Testis (tissue), 3 donors: ENCODE results near the gene TRPM4. TPM values are rescaled to one million over a fixed set of nuclear protein-coding genes. Genes with fewer than 3 reads are reported as not detected.

ENCODE experiments used
- DNase-seq: peaks from one replicate; pipeline ENCODE4 v3.0.0-alpha.2; 2019
- H3K27ac ChIP-seq, 2 donors: fragments of 200-600 bp; sonication (generic); one replicate each; pipeline ENCODE4 v1.5.1; 2019
- H3K27me3 ChIP-seq: fragments of 200-600 bp; sonication (generic); one replicate; pipeline ENCODE4 v1.5.1; 2019
- H3K36me3 ChIP-seq: fragments of 200-600 bp; sonication (generic); one replicate; pipeline ENCODE4 v1.5.1; 2017; ENCODE audit warnings: low read depth; ENCODE audit errors: missing control alignments
- H3K4me1 ChIP-seq: fragments of 200-600 bp; sonication (generic); one replicate; pipeline ENCODE4 v1.5.1; 2019
- H3K4me3 ChIP-seq, 2 donors: fragments of 200-600 bp; sonication (generic); one replicate each; pipeline ENCODE4 v1.5.1; 2017 to 2019
- H3K9me3 ChIP-seq: fragments of 200-600 bp; sonication (generic); one replicate; pipeline ENCODE4 v1.5.1; 2017
- CTCF ChIP-seq, 3 experiments: fragments of 450-650 bp in 2 of 3; fragments of 200-600 bp in 1 of 3; sonication (generic) in 1 of 3; IDR thresholded peaks; one replicate each; pipeline ENCODE4 v1.5.1; 2016 to 2019; ENCODE audit warnings: antibody characterized with exemption in 3 of 3, mild to moderate bottlenecking in 2 of 3, moderate library complexity in 1 of 3
- POLR2A ChIP-seq: fragments of 450-650 bp; IDR thresholded peaks from one replicate; pipeline ENCODE4 v1.6.1; 2017; ENCODE audit warnings: antibody characterized with exemption, mild to moderate bottlenecking, moderate library complexity
- WGBS, 2 donors: methylation state at CpG; one replicate each; pipeline ENCODE4 v1.1.5; 2018; 5-methylcytosine and 5-hydroxymethylcytosine counted together
- intact Hi-C: fragments of 100-400 bp; cut with DNase I; formaldehyde crosslinking; loops from one replicate; pipeline ENCODE4 v1.15.1; 2023; ENCODE audit warnings: low total_unique reads
- polyA plus RNA-seq: library from polyadenylated mRNA; stranded (reverse); fragments of 350-450 nt; fragmentation: Illumina TruSeq; extraction: RNeasy Lipid Tissue Mini Kit (QIAGEN cat#74804); gene quantifications from one replicate; pipeline ENCODE4 v1.2.3, GENCODE V29; 2014; ENCODE audit warnings: low read depth, low replicate concordance; ENCODE audit not compliant: insufficient read depth
- total RNA-seq, 2 donors: library from RNA; depleted of rRNA; stranded (reverse); fragments of >200 nt; gene quantifications; one replicate each; pipeline ENCODE4 v1.2.3, GENCODE V29; 2016

The TRPM4 gene
- total and polyA plus RNA-seq, 3 donors from 2014 or later = 16.0 to 45.7 (median 30.5) TPM

GRCh38 chr19:49214701-49215100 lies 57.1 kb downstream of the TRPM4 start:
- TF ChIP-seq POLR2A (no peak), CTCF (IDR thresholded peaks at IDR 0.05) (no peak)
- H3K27me3 ChIP-seq = no peaks in the 10 kb centered on the region
- H3K36me3 ChIP-seq = no peaks in the 10 kb centered on the region
- DNase-seq = no peak
- H3K4me1 ChIP-seq = no peaks in the 10 kb centered on the region
- H3K9me3 ChIP-seq = no peaks in the 10 kb centered on the region
- no peak overlapping the region for H3K27ac ChIP-seq
- intact Hi-C loops = loop anchor here (10.0 kb wide), 1 partner anchor 120 kb away; no protein-coding TSS in a partner anchor
- no peak overlapping the region for H3K4me3 ChIP-seq
- 88 to 96% methylated on average over 9 of the region's 9 CpGs for WGBS, 2 donors

GRCh38 chr19:49216071-49216470 lies 58.5 kb downstream of the TRPM4 start:
- Histone ChIP-seq H3K4me1 (no peaks in the 10 kb centered on the region), H3K27me3 (no peaks in the 10 kb centered on the region), H3K27ac (no peak overlapping the region), H3K9me3 (no peaks in the 10 kb centered on the region), H3K36me3 (no peaks in the 10 kb centered on the region), H3K4me3 (no peak overlapping the region)
- intact Hi-C loops = loop anchor here (10.0 kb wide), 1 partner anchor 121 kb away; no protein-coding TSS in a partner anchor
- no peak for DNase-seq
- 78 to 86% methylated on average over 9 to 10 of the region's 10 CpGs for WGBS, 2 donors
- TF ChIP-seq CTCF (IDR thresholded peaks at IDR 0.05) (no peak), POLR2A (no peak)

GRCh38 chr19:49217382-49217781 lies 59.8 kb downstream of the TRPM4 start:
- 72 to 93% methylated on average over 6 of the region's 6 CpGs for WGBS, 2 donors
- Histone ChIP-seq H3K4me3 (no peak overlapping the region), H3K27ac (no peak overlapping the region), H3K4me1 (no peaks in the 10 kb centered on the region), H3K36me3 (no peaks in the 10 kb centered on the region), H3K9me3 (no peaks in the 10 kb centered on the region), H3K27me3 (no peaks in the 10 kb centered on the region)
- DNase-seq = no peak
- intact Hi-C loops = loop anchor here (10.0 kb wide), 1 partner anchor 123 kb away; no protein-coding TSS in a partner anchor
- TF ChIP-seq POLR2A = no peak
- TF ChIP-seq CTCF (IDR thresholded peaks at IDR 0.05) = no peak

GRCh38 chr19:49222011-49222410 lies 64.4 kb downstream of the TRPM4 start:
- intact Hi-C loops = no loop called here
- no peaks in the 10 kb centered on the region for H3K9me3 ChIP-seq
- H3K27ac ChIP-seq = no peak overlapping the region
- H3K36me3 ChIP-seq = no peaks in the 10 kb centered on the region
- 75 to 85% methylated on average over 6 of the region's 6 CpGs for WGBS, 2 donors
- no peak overlapping the region for H3K4me3 ChIP-seq
- no peaks in the 10 kb centered on the region for H3K4me1 ChIP-seq
- TF ChIP-seq POLR2A (no peak), CTCF (IDR thresholded peaks at IDR 0.05) (no peak)
- no peaks in the 10 kb centered on the region for H3K27me3 ChIP-seq
- no peak for DNase-seq

- DNase-seq = no peak
- Histone ChIP-seq H3K9me3 (no peaks in the 10 kb centered on the region), H3K4me1 (no peaks in the 10 kb centered on the region), H3K27ac (no peak overlapping the region), H3K4me3 (no peak overlapping the region), H3K36me3 (no peaks in the 10 kb centered on the region), H3K27me3 (no peaks in the 10 kb centered on the region)
- WGBS, 2 donors = 96 to 97% methylated on average over 4 of the region's 4 CpGs
- TF ChIP-seq POLR2A (no peak), CTCF (IDR thresholded peaks at IDR 0.05) (no peak)
- intact Hi-C loops = no loop called here
Measured at GRCh38 chr19:49222528-49222927, 64.9 kb downstream of the TRPM4 start.
